HCT116 (cell line): Measurements from ENCODE around the gene FNBP1. TPM values are rescaled to one million over a fixed set of nuclear protein-coding genes. Genes with fewer than 3 reads are reported as not detected.

ENCODE experiments used
- ATAC-seq: fragments of 200-7000 bp; cut with Tn5 transposase; 2 replicates; pipeline ENCODE4 v1.9.1; 2020; ENCODE audit warnings: mild to moderate bottlenecking, moderate library complexity
- BruUV-seq: library from RNA; stranded (reverse); fragments of 400-500 nt; replicated peaks from 2 replicates; lab custom pipeline; 2021; lab: Mats Ljungman, UMichigan
- CTCF ChIA-PET: fragments of 300-600 bp; sonication (Branson Sonifier 250); formaldehyde crosslinking; loops from one replicate; lab custom pipeline; 2021; ENCODE audit warnings: antibody characterized with exemption; lab: Charles Lee
- POLR2A ChIA-PET: fragments of 300-600, 350-600 bp; sonication (Branson Sonifier 250); formaldehyde crosslinking; loops from one replicate; lab custom pipeline; 2021; ENCODE audit warnings: antibody characterized with exemption; lab: Charles Lee
- RAD21 ChIA-PET, 2 experiments: fragments of 300-600 bp; sonication (Branson Sonifier 250); formaldehyde crosslinking; loops; one replicate each; lab custom pipeline; 2023; ENCODE audit warnings: low total read pairs in 2 of 2; ENCODE audit not compliant: uncharacterized antibody in 2 of 2, unreplicated experiment in 2 of 2, low non-redundant PET in 1 of 2; lab: Charles Lee
- DNase-seq: peaks from one replicate; pipeline ENCODE4 v3.0.0-alpha.2; 2010; ENCODE audit warnings: low read depth, low spot score
- H2AFZ ChIP-seq: fragments of 200-600 bp; shearing (Covaris generic), sonication (generic); 2 replicates; pipeline ENCODE4 v1.6.1; 2017; ENCODE audit warnings: low read depth, mixed run types, mixed read lengths, antibody characterized with exemption, low read length; ENCODE audit not compliant: poor library complexity, severe bottlenecking
- H3K27ac ChIP-seq: 2 replicates; pipeline ENCODE4 v1.5.1; 2012; ENCODE audit warnings: low read depth, low read length
- H3K27me3 ChIP-seq: fragments of 200-600 bp; sonication (generic); 2 replicates; pipeline ENCODE4 v1.6.1; 2016; ENCODE audit warnings: mixed run types, low read length, mixed read lengths; ENCODE audit not compliant: insufficient read depth
- H3K36me3 ChIP-seq, 2 experiments: fragments of 200-500 bp in 1 of 2; fragments of 200-600 bp in 1 of 2; sonication (Bioruptor generic) in 1 of 2; sonication (generic) in 1 of 2; 2 replicates each; pipeline versions ENCODE4 v1.5.1 to v1.6.1; 2014 to 2016; ENCODE audit warnings: low read length in 2 of 2, inconsistent platforms in 1 of 2, mixed read lengths in 1 of 2, mixed run types in 1 of 2; ENCODE audit not compliant: insufficient read depth in 2 of 2, control insufficient read depth in 1 of 2
- H3K4me1 ChIP-seq, 2 experiments: fragments of 200-600 bp in 1 of 2; sonication (generic) in 1 of 2; 2 replicates each; pipeline versions ENCODE4 v1.5.1 to v1.6.1; 2012 to 2017; ENCODE audit warnings: low read length in 2 of 2, inconsistent platforms in 1 of 2, mild to moderate bottlenecking in 1 of 2, mixed read lengths in 1 of 2, mixed run types in 1 of 2, moderate library complexity in 1 of 2; ENCODE audit not compliant: insufficient read depth in 2 of 2, control insufficient read depth in 1 of 2
- H3K4me2 ChIP-seq: fragments of 200-600 bp; sonication (generic); 2 replicates; pipeline ENCODE4 v1.6.1; 2017; ENCODE audit warnings: mixed run types, low read length, mixed read lengths
- H3K4me3 ChIP-seq, 2 experiments: fragments of 200-600 bp in 1 of 2; sonication (generic) in 1 of 2; replicated peaks in 1 of 2; 2 replicates each; pipeline ENCODE4 v1.5.1; 2011 to 2016; ENCODE audit warnings: low read length in 2 of 2, control low read depth in 1 of 2, low read depth in 1 of 2, mild to moderate bottlenecking in 1 of 2, mixed read lengths in 1 of 2, mixed run types in 1 of 2
- H3K79me2 ChIP-seq: fragments of 200-600 bp; sonication (generic); 2 replicates; pipeline ENCODE4 v1.6.1; 2017; ENCODE audit warnings: mild to moderate bottlenecking, mixed run types, low read length, moderate library complexity, mixed read lengths; ENCODE audit not compliant: insufficient read depth
- H3K9ac ChIP-seq: fragments of 200-600 bp; sonication (generic); 2 replicates; pipeline ENCODE4 v1.6.1; 2016; ENCODE audit warnings: low read length, mixed read lengths
- H3K9me2 ChIP-seq: fragments of 200-600 bp; sonication (generic), shearing (Covaris generic); 2 replicates; pipeline ENCODE4 v1.6.1; 2017; ENCODE audit warnings: mixed run types, mild to moderate bottlenecking, moderate library complexity; ENCODE audit not compliant: insufficient read depth
- H3K9me3 ChIP-seq, 2 experiments: fragments of 200-500 bp in 1 of 2; fragments of 200-600 bp in 1 of 2; sonication (Bioruptor generic) in 1 of 2; sonication (generic) in 1 of 2; 2 replicates each; pipeline ENCODE4 v1.6.1; 2014 to 2017; ENCODE audit warnings: low read length in 2 of 2, mixed read lengths in 2 of 2, inconsistent platforms in 1 of 2, low read depth in 1 of 2, mild to moderate bottlenecking in 1 of 2, mixed run types in 1 of 2, moderate library complexity in 1 of 2; ENCODE audit not compliant: control insufficient read depth in 1 of 2, insufficient read depth in 1 of 2
- H4K20me1 ChIP-seq: fragments of 200-600 bp; sonication (generic), shearing (Covaris generic); 2 replicates; pipeline ENCODE4 v1.6.1; 2017; ENCODE audit warnings: mixed run types, mild to moderate bottlenecking, moderate library complexity; ENCODE audit not compliant: insufficient read depth
- CBX3 ChIP-seq: IDR thresholded peaks from 2 replicates; pipeline ENCODE4 v1.6.1; 2012; ENCODE audit warnings: low read depth
- CTCF ChIP-seq, 3 experiments: fragments of 200-600 bp in 1 of 3; sonication (generic) in 1 of 3; IDR thresholded peaks in 2 of 3; conservative IDR thresholded peaks in 1 of 3; 2 replicates each; pipeline ENCODE4 v1.5.1; 2012 to 2017; ENCODE audit warnings: low read depth in 2 of 3, low read length in 2 of 3, antibody characterized with exemption in 1 of 3, borderline replicate concordance in 1 of 3, control low read depth in 1 of 3, mild to moderate bottlenecking in 1 of 3, mixed read lengths in 1 of 3, mixed run types in 1 of 3, moderate library complexity in 1 of 3; ENCODE audit not compliant: insufficient read depth in 1 of 3
- EGR1 ChIP-seq: IDR thresholded peaks from 2 replicates; pipeline ENCODE4 v1.6.1; 2012; ENCODE audit warnings: low read depth
- ELF1 ChIP-seq: IDR thresholded peaks from 2 replicates; pipeline ENCODE4 v1.6.1; 2012; ENCODE audit warnings: low read depth, borderline replicate concordance
- EZH2 ChIP-seq: fragments of 200-600 bp; sonication (generic); IDR thresholded peaks from 2 replicates; pipeline ENCODE4 v1.6.1; 2017; ENCODE audit warnings: antibody characterized with exemption, mixed run types
- EZH2phosphoT487 ChIP-seq: fragments of 200-600 bp; IDR thresholded peaks from 2 replicates; pipeline ENCODE4 v1.6.1; 2018; ENCODE audit warnings: antibody characterized with exemption, borderline replicate concordance
- FOSL1 ChIP-seq: IDR thresholded peaks from 2 replicates; pipeline ENCODE4 v1.6.1; 2012; ENCODE audit warnings: low read depth
- MAX ChIP-seq: IDR thresholded peaks from 2 replicates; pipeline ENCODE4 v1.6.1; 2012
- POLR2A ChIP-seq: IDR thresholded peaks from 2 replicates; pipeline ENCODE4 v1.7.0; 2011; ENCODE audit warnings: borderline replicate concordance; ENCODE audit not compliant: insufficient read depth, insufficient read length; ENCODE audit errors: extremely low read depth
- POLR2AphosphoS5 ChIP-seq: IDR thresholded peaks from 2 replicates; pipeline ENCODE4 v1.6.1; 2011; ENCODE audit warnings: mild to moderate bottlenecking, low read depth, low read length, moderate library complexity
- RAD21 ChIP-seq: IDR thresholded peaks from 2 replicates; pipeline ENCODE4 v1.6.1; 2012; ENCODE audit warnings: low read depth, mild to moderate bottlenecking
- SP1 ChIP-seq: IDR thresholded peaks from 2 replicates; pipeline ENCODE4 v1.6.1; 2012; ENCODE audit warnings: low read depth
- SRF ChIP-seq: IDR thresholded peaks from 2 replicates; pipeline ENCODE4 v1.6.1; 2012; ENCODE audit warnings: low read depth
- YY1 ChIP-seq: IDR thresholded peaks from 2 replicates; pipeline ENCODE4 v1.6.1; 2011; ENCODE audit warnings: low read length, low read depth, moderate library complexity, mild to moderate bottlenecking; ENCODE audit not compliant: insufficient replicate concordance; ENCODE audit errors: extremely low read depth
- ZBTB33 ChIP-seq: IDR thresholded peaks from 2 replicates; pipeline ENCODE4 v1.6.1; 2011; ENCODE audit warnings: mild to moderate bottlenecking, low read length, moderate library complexity; ENCODE audit not compliant: insufficient replicate concordance; ENCODE audit errors: extremely low read depth
- ZFX ChIP-seq: fragments of 450-650 bp; IDR thresholded peaks from 2 replicates; pipeline ENCODE4 v1.6.1; 2017
- ZNF274 ChIP-seq: fragments of 200-500 bp; sonication (Bioruptor generic); IDR thresholded peaks from 2 replicates; pipeline ENCODE4 v1.6.1; 2014; ENCODE audit warnings: mild to moderate bottlenecking, low read depth, low read length, inconsistent platforms
- intact Hi-C: fragments of 100-400 bp; cut with micrococcal nuclease; formaldehyde crosslinking; loops from 2 replicates; pipeline ENCODE4 v1.10.0; 2022
- total RNA-seq: library from RNA; stranded (reverse); gene quantifications from one replicate; pipeline ENCODE4 v1.2.1, GENCODE V29; 2021; ENCODE audit not compliant: unreplicated experiment
- TF ChIP-seq, protein P1 (sequence below): IDR thresholded peaks from 2 replicates; pipeline ENCODE4 v1.6.1; 2012
- TF ChIP-seq, protein P2 (sequence below): IDR thresholded peaks from 2 replicates; pipeline ENCODE4 v1.6.1; 2012; ENCODE audit warnings: low read depth

The FNBP1 gene
- total RNA-seq, 1 experiment from 2014 or later: 25.0 TPM

DNA sequence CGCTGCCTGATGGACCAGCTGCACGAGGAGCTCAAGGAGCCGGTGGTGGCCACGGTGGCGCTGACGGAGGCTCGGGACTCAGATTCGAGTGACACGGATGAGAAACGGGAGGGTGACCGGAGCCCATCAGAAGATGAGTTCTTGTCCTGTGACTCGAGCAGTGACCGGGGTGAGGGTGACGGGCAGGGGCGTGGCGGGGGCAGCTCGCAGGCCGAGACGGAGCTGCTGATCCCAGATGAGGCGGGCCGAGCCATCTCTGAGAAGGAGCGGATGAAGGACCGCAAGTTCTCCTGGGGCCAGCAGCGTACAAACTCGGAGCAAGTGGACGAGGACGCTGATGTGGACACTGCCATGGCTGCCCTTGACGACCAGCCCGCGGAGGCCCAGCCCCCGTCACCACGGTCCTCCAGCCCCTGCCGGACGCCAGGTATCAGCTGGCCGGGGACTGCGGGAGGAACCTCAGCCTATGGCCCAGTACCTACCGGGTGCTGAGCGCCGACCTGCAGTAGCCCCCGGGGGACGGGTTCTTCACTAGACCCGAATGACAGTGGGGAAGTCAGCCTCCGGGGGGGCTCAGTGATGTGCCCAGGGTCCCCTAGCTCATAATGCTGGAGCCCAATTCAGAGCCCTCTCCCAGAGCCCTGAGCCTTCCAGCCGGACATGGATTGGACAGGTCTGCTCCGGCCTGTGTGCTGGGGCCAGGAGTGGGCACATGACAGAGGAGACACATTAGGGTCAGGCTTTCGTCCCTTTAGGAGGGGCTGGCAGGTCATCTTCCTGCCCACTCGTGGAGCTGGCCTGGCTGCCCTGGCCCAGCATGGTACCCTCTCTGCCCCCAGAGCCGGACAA is 174.7 kb downstream of the FNBP1 start:
- Histone ChIP-seq H3K9me3 (no peaks in the 10 kb centered on the region), H4K20me1 (no peaks in the 10 kb centered on the region), H2AFZ (no peak overlapping the region), H3K79me2 (no peaks in the 10 kb centered on the region), H3K9ac (no peak overlapping the region), H3K27ac (no peak overlapping the region), H3K36me3 (no peaks in the 10 kb centered on the region), H3K4me3 (no peak overlapping the region), H3K4me1 (no peaks in the 10 kb centered on the region), H3K27me3 (no peaks in the 10 kb centered on the region), H3K4me2 (no peak overlapping the region), H3K9me2 (no peaks in the 10 kb centered on the region)
- RAD21 ChIA-PET: no interaction called here
- BruUV-seq: no TSS peak
- POLR2A ChIA-PET: no interaction called here
- DNase-seq (no peak), ATAC-seq (no peak)
- CTCF ChIA-PET: no interaction called here
- intact Hi-C loops: no loop called here
- TF ChIP-seq ZBTB33: no peak
- TF ChIP-seq YY1: no peak
- no peak for TF ChIP-seq CTCF (IDR thresholded peaks at IDR 0.05 in 2 of 3, conservative IDR thresholded peaks at IDR 0.05 in 1 of 3; ENCODE audit: borderline replicate concordance in 1 of 3, insufficient read depth in 1 of 3, low read depth in 2 of 3, low read length in 2 of 3)
- no peak for TF ChIP-seq EGR1
- TF ChIP-seq ZFX: no peak
- no peak for TF ChIP-seq SRF
- TF ChIP-seq SP1: no peak
- no peak for TF ChIP-seq EZH2
- TF ChIP-seq, protein P1, sequence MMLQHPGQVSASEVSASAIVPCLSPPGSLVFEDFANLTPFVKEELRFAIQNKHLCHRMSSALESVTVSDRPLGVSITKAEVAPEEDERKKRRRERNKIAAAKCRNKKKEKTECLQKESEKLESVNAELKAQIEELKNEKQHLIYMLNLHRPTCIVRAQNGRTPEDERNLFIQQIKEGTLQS: no peak
- TF ChIP-seq ELF1: no peak
- no peak for TF ChIP-seq ZNF274
- TF ChIP-seq EZH2phosphoT487: no peak
- TF ChIP-seq CBX3: no peak
- TF ChIP-seq FOSL1: no peak
- TF ChIP-seq POLR2AphosphoS5: no peak
- no peak for TF ChIP-seq POLR2A
- no peak for TF ChIP-seq MAX
- TF ChIP-seq, protein P2, sequence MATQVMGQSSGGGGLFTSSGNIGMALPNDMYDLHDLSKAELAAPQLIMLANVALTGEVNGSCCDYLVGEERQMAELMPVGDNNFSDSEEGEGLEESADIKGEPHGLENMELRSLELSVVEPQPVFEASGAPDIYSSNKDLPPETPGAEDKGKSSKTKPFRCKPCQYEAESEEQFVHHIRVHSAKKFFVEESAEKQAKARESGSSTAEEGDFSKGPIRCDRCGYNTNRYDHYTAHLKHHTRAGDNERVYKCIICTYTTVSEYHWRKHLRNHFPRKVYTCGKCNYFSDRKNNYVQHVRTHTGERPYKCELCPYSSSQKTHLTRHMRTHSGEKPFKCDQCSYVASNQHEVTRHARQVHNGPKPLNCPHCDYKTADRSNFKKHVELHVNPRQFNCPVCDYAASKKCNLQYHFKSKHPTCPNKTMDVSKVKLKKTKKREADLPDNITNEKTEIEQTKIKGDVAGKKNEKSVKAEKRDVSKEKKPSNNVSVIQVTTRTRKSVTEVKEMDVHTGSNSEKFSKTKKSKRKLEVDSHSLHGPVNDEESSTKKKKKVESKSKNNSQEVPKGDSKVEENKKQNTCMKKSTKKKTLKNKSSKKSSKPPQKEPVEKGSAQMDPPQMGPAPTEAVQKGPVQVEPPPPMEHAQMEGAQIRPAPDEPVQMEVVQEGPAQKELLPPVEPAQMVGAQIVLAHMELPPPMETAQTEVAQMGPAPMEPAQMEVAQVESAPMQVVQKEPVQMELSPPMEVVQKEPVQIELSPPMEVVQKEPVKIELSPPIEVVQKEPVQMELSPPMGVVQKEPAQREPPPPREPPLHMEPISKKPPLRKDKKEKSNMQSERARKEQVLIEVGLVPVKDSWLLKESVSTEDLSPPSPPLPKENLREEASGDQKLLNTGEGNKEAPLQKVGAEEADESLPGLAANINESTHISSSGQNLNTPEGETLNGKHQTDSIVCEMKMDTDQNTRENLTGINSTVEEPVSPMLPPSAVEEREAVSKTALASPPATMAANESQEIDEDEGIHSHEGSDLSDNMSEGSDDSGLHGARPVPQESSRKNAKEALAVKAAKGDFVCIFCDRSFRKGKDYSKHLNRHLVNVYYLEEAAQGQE: no peak
- TF ChIP-seq RAD21: no peak
